Stimulated activated CD8-positive, alpha-beta memory T cell treated with anti-CD3 and anti-CD28 coated beads, Interleukin-15, amount 100 ng/mL, for 1 hour (primary cell): ENCODE results near the gene ATP11A.

Experiments
- DNase-seq: peaks from one replicate; pipeline ENCODE4 v3.0.0-alpha.2; 2020; ENCODE audit warnings: low read depth

The ATP11A gene

DNA sequence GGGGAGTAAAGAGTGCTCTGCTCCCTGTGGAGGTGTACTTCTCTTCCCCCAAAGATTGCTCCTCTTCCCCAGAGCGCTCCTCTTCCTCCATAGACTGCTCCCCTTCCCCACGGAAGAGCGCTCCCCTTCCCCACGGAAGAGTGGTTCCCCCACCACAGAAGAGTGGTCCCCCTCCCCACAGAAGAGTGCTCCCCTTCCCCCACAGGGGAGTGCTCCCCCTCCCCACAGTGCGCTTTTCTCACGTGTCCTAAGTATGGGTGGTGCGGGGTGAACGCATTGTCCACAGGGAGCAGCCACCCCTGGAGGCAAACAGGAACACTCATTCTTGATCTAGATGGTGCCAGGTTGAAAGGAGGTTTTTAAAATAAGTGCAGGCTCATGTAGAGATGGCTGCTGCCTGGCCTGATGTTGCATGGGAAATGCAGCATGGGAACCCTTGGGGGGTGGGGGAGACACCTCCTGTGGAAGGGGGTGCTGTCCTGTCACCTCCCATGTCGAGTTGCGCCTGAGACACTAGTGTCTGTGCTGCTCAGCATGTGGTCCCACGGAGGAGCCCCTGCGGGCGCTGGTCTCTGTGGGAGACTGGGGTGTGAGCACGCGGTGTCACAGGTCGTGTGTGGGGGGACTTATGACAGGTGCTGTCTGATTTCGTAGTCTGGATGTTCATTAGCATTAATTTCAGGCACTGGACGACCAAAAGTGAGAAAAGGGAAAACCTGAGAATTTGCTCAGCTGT, 52.2 kb downstream of the ATP11A start:
- DNase-seq = no peak

GRCh38 chr13:112742583-112742982, 52.7 kb downstream of the ATP11A start:
- DNase-seq = no peak

DNA sequence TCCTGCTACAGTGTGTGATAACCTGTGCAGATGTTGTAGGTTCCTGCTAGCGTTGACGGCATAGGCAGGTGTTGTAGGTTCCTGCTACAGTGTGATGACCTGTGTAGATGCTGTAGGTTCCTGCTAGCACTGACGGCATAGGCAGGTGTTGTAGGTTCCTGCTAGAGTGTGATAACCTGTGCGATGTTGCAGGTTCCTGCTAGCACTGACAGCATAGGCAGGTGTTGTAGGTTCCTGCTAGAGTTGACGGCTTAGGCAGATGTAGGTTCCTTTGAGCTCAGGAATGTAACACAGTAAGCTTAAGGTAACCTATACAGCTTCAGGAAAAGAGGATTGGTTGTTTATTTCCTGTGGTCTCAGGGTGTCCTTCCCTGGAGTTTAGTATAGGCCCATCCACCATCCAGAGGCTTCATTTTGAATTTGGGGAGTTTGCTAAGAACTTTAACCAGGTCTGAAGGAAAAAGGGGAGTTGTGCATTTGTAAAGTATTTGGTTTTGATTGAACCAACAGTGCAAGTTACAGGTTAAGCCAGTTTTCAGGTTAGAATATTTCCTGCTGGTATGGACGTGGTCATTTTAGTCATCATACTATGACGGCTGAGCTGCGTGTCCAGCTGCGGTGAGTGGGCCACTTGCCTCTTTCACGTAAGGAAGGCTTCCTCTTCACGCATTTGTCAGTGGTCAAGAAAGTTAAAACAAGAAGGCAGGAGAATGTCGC, 53.8 kb downstream of the ATP11A start:
- DNase-seq = no peak

DNA sequence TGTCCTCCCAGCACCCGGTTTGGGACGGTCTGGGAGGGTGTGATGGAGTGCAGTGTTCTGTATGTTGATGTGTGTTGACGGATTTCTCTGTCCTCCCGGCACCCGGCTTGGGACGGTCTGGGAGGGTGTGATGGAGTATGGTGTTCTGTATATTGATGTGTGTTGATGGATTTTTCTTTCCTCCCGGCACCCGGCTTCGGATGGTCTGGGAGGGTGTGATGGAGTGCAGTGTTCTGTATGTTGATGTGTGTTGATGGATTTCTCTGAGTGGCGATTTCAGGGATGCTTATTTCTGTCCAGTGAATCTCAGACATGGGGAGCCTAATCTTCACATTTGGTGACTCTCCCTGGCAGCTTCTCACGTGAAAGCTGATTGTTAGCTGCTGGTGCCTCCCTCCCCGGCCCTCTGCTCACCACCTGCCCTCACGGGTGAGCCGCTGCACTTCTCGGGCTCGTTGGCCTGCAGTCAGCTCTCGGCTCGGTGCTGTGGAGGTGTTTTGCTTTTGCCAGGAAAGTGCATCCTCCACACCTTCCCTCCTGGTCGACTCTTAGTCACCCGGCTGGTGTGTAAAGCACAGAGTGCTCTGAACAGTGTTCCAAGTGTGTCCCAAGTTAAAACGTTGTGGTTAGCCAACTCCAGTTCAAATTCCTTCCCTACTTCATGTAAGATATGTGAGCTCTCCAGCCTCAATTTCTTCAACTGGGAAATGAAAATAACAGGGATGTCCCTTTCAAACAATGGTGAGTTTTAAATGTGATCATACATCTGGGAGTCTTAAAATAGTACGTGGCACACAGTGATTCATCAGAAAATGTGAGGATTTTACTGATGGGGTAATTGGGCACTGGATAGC, 54.6 kb downstream of the ATP11A start:
- no peak for DNase-seq

- DNase-seq = no peak
Measured at GRCh38 chr13:112746044-112746443, 56.2 kb downstream of the ATP11A start.

DNA sequence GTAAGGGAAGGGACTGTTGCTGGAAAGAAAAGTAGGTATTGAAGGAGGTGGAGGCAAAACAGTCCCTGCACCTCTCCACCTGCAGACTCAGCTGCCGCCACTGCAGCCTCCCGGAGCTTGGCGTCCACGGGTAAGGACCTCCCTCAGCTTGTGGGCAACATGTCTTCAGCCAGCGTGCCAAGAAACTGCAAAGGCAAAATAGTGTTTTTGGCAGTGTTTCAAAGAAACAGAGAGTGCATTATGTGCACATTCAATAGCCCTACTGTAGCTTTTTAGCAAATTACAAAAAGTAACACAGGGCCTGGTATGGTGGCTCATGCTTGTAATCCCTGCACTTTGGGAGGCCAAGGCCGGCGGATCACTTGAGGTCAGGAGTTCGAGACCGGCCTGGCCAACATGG, 57.4 kb downstream of the ATP11A start:
- no peak for DNase-seq

DNA sequence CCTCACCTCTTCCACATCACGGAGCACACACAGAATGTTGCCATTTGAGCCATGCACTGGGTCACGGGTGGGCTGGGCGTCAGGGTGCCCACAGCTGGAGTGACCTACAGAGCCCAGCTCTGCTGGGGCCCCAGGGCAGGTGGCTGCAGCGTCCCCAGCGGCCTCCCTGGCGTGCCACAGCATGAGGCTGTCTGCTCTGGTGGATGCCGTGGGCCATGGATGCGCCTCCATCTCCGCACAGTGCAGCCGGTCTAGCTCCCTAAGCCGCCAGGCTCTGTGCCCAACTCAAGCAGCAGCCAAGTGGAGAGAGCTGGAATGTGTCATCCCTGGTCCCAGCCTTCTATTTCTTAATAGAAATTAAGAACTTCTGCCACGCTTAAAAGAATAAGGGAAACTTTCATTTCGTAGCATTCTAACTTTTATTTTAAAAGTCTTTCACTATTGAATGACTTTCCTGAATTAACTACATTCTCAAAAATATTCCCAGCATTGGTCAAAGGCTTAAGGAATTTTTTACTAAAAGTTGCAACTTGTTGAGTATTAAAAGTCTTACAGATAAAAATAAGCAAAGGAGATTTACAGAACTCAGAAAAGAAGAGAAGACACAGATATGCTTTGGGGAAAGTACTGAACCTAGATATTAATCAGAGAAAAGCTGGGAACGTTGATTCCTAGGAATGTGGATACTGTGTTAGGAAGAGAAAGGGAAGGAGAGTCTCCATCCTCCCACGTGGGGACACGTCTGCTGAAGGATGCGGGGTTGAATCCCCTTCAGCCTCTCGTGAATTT, 59.3 kb downstream of the ATP11A start:
- DNase-seq = no peak

- no peak for DNase-seq
Measured at GRCh38 chr13:112750570-112750969, 60.7 kb downstream of the ATP11A start.

GRCh38 chr13:112751617-112752016, 61.8 kb downstream of the ATP11A start:
- DNase-seq = no peak

DNA sequence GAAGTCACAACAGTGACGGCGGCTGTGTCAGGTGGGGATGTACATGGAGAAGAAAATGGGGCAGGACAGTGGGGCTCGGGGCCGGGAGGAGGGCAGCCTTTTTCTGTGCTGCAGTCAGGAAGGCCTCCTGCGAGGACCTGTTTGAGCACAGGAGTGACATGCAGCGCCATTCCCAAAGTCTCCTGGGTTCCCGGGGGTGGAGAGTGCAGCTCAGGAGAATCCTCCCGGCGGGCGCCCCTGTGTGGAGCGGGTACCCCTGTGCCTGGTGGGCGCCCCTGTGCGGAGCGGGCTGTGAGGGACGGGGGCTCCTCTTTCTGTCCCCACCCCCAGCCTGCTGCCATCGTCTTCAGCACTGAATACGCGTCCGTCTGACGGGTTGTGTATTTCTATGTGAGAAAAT, 62.4 kb downstream of the ATP11A start:
- DNase-seq = no peak

GRCh38 chr13:112752711-112753541, 63.1 kb downstream of the ATP11A start:
- DNase-seq = no peak

DNA sequence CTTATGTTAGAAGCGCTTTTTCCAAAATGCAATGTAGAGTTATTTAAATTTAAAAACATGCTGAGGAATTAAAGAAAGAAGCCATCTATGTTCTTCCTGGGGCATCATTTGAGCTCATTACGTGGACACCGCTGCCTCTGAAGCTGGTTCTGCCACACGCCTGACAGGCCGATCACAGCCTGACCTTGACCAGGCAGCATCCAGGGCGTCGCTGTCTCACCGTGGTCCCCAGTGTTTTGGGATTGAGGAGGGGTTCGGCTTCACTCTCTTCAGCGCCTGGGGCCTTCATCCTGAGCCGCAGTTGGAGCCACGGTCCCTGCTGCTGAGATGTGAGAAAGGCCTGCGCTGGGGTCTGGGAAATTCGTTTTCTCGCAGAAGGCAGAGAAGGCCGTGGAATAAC, 64.0 kb downstream of the ATP11A start:
- DNase-seq = no peak

- DNase-seq = no peak
Measured at GRCh38 chr13:112754281-112755025, 64.6 kb downstream of the ATP11A start.

- no peak for DNase-seq
Measured at GRCh38 chr13:112755331-112755730, 65.5 kb downstream of the ATP11A start.

DNA sequence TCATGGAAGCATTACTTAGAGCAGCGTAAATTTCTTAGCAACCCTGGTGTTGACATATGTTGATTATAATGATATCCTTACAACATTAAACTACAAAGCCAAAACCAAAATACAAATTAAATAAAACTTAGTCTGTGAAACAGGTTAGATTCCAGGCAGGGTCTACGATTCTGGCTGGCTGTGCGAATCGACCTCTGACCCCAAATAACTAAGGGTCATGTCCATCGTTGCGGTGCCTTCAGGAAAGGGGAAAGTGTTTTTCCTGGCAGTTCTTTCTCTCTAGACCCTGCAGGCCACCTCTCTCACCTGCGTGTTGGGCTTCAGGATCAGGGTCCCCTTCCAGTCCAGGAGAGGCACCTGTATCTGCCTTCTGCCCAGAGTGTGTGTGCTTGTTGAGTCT, 66.2 kb downstream of the ATP11A start:
- DNase-seq = no peak

DNA sequence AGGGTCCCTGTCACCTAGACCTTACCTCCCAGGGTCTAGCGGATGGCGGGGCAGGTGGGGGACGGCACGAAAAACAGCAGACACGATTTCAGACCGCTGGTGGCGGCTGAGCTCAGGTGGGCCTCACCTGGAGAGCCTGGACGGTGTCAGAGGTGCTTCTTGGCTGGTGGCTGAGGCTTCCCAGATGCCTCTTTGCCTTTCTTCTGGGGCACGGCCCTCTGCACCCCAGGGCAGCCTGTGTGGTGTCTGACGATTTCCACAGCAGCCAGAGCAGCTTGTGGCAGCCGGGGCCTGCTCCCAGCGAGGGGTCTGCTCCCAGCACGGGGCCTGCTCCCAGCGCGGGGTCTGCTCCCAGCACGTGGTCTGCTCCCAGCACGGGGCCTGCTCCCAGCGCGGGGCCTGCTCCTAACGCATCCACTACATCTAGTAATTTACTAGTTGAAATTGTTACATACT, 66.7 kb downstream of the ATP11A start:
- no peak for DNase-seq

DNA sequence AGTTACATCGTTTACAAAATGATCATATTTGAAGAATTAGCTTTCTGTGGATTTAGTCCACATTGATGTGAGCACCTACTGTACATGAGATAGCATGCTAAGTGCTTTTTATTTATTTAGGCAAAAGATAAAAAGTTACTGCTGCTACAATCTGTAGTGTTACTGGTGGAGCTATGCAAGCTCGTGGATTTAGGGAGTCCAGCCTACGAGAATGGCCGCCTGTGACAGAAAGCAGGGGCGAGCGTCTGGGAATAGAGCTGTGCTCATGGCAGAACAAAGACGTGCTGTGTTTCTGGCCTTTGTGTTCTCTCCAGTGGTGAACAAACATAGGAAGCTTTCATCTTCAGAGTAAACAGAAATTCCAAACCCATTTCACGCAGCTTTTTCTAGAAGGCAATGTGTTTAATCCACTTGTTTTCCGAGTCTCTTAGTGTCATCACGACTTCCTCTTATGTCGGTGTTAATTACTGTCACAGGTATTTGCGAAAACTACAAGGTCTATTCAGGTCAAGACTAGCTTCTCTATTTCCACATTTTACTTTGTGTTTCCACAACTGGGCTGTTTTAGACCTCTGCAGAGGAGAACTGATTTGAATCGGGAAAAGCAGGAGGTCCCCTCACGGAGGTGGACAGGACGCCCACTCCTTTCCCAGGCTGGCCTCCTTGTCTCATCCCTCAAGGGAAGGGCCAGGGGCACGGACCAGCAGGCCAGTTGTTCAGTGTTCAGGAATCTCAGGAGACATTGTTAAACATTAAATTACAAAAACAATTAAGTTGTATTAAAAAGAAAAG, 67.3 kb downstream of the ATP11A start:
- no peak for DNase-seq

- no peak for DNase-seq
Measured at GRCh38 chr13:112757759-112758086, 67.9 kb downstream of the ATP11A start.

- DNase-seq = no peak
Measured at GRCh38 chr13:112759053-112759452, 69.2 kb downstream of the ATP11A start.

- no peak for DNase-seq
Measured at GRCh38 chr13:112759827-112760226, 70.0 kb downstream of the ATP11A start.
